GM12878 (cell line): ENCODE measurements around the gene OR2AG1. TPM values are rescaled to one million over a fixed set of nuclear protein-coding genes. Genes with fewer than 3 reads are reported as not detected.

ENCODE experiments used
- ATAC-seq: fragments of 200-7000 bp; cut with Tn5 transposase; 3 replicates; pipeline ENCODE4 v1.9.1; 2020; ENCODE audit warnings: mild to moderate bottlenecking, moderate library complexity
- BruUV-seq: library from RNA; stranded (reverse); fragments of 400-500 nt; replicated peaks from 2 replicates; lab custom pipeline; 2021; lab: Mats Ljungman, UMichigan
- CTCF ChIA-PET: fragments of 300-600 bp; sonication (Branson Sonifier 250); formaldehyde crosslinking; extraction: SDS; loops from one replicate; lab custom pipeline; 2021; ENCODE audit warnings: inconsistent platforms; lab: Yijun Ruan, JAX
- POLR2A ChIA-PET: fragments of 350-600 bp; formaldehyde crosslinking; extraction: SDS; loops from one replicate; lab custom pipeline; 2021; ENCODE audit warnings: inconsistent platforms; lab: Charles Lee
- RAD21 ChIA-PET: fragments of 300-600 bp; sonication (Branson Sonifier 250); formaldehyde crosslinking; loops from one replicate; lab custom pipeline; 2023; ENCODE audit warnings: antibody characterized with exemption; ENCODE audit not compliant: unreplicated experiment; lab: Charles Lee
- SMC1A ChIA-PET: fragments of 300-600 bp; sonication (Branson Sonifier 250); formaldehyde crosslinking; loops from one replicate; lab custom pipeline; 2023; ENCODE audit not compliant: unreplicated experiment, uncharacterized antibody; lab: Charles Lee
- DNase-seq: peaks from one replicate; pipeline ENCODE4 v3.0.0-alpha.2; 2011; ENCODE audit warnings: low read depth, low spot score
- FAIRE-seq: peaks from 3 replicates; lab custom pipeline; 2011; peaks lifted over from hg19 to GRCh38; lab: Jason Lieb, UNC
- H2AFZ ChIP-seq: 2 replicates; pipeline ENCODE4 v1.6.0; 2011; ENCODE audit warnings: low read depth, low read length, control low read depth; ENCODE audit not compliant: control insufficient read depth
- H3K27ac ChIP-seq: 2 replicates; pipeline ENCODE4 v1.5.1; 2011; ENCODE audit warnings: control low read depth; ENCODE audit not compliant: control insufficient read depth, insufficient read depth
- H3K27me3 ChIP-seq, 2 experiments: replicated peaks in 1 of 2; 2 replicates each; pipeline versions ENCODE4 v1.6.0 to v1.6.1; 2011; ENCODE audit warnings: low read length in 1 of 2; ENCODE audit not compliant: control insufficient read depth in 2 of 2, insufficient read depth in 2 of 2
- H3K36me3 ChIP-seq, 2 experiments: 2 replicates each; pipeline ENCODE4 v1.5.1; 2011; ENCODE audit warnings: low read length in 1 of 2; ENCODE audit not compliant: control insufficient read depth in 2 of 2, insufficient read depth in 2 of 2
- H3K4me1 ChIP-seq: 2 replicates; pipeline ENCODE4 v1.6.1; 2011; ENCODE audit warnings: mild to moderate bottlenecking, low read length, moderate library complexity, mixed read lengths; ENCODE audit not compliant: control insufficient read depth, insufficient read depth
- H3K4me2 ChIP-seq: 2 replicates; pipeline ENCODE4 v1.6.0; 2011; ENCODE audit warnings: control low read depth; ENCODE audit not compliant: control insufficient read depth, insufficient read depth
- H3K4me3 ChIP-seq: fragments of 200-600 bp; sonication (generic); 2 replicates; pipeline ENCODE4 v1.5.1; 2016
- H3K79me2 ChIP-seq: 2 replicates; pipeline ENCODE4 v1.6.0; 2011; ENCODE audit warnings: low read length; ENCODE audit not compliant: control insufficient read depth, insufficient read depth
- H3K9ac ChIP-seq: 2 replicates; pipeline ENCODE4 v1.8.0; 2011; ENCODE audit warnings: low read length, control low read depth, mixed read lengths; ENCODE audit not compliant: control insufficient read depth, insufficient read depth
- H3K9me3 ChIP-seq: replicated peaks from 3 replicates; pipeline ENCODE4 v1.5.1; 2011; ENCODE audit warnings: mild to moderate bottlenecking, low read length; ENCODE audit not compliant: control insufficient read depth, insufficient read depth
- H4K20me1 ChIP-seq: 2 replicates; pipeline ENCODE4 v1.6.0; 2011; ENCODE audit not compliant: control insufficient read depth, insufficient read depth
- BCL11A ChIP-seq: IDR thresholded peaks from 2 replicates; pipeline ENCODE4 v1.6.1; 2011; ENCODE audit warnings: low read depth, low read length
- BMI1 ChIP-seq: fragments of 450-650 bp; IDR thresholded peaks from 2 replicates; pipeline ENCODE4 v1.6.1; 2016; ENCODE audit warnings: mild to moderate bottlenecking, moderate library complexity, borderline replicate concordance
- HDAC6 ChIP-seq: fragments of 200-600 bp; sonication (generic); IDR thresholded peaks from one replicate; pipeline ENCODE4 v1.8.0; 2017; ENCODE audit warnings: antibody characterized with exemption; ENCODE audit not compliant: unreplicated experiment
- KAT2A ChIP-seq: conservative IDR thresholded peaks from 2 replicates; pipeline ENCODE4 v1.6.1; 2011; ENCODE audit warnings: low read depth, low read length; ENCODE audit not compliant: control insufficient read depth
- RAD51 ChIP-seq: fragments of 450-650 bp; IDR thresholded peaks from 2 replicates; pipeline ENCODE4 v1.6.1; 2016; ENCODE audit warnings: moderate library complexity, mild to moderate bottlenecking, inconsistent platforms
- SMARCA5 ChIP-seq: fragments of 450-650 bp; IDR thresholded peaks from 2 replicates; pipeline ENCODE4 v1.6.1; 2017; ENCODE audit warnings: mild to moderate bottlenecking
- TAF1 ChIP-seq: IDR thresholded peaks from 2 replicates; pipeline ENCODE4 v1.6.1; 2011; ENCODE audit warnings: mild to moderate bottlenecking, low read depth, low read length, borderline replicate concordance
- WGBS: methylation state at CpG from one replicate; pipeline ENCODE4 v1.1.6; 2016; ENCODE audit warnings: low lambda C conversion rate; ENCODE audit not compliant: insufficient replicate concordance, insufficient coverage; ENCODE audit errors: missing lambda C conversion rate; 5-methylcytosine and 5-hydroxymethylcytosine counted together
- in situ Hi-C: fragments of 300-500 bp; cut with MboI; formaldehyde crosslinking; loops from 9 replicates; pipeline ENCODE4 v1.14.3; 2018; ENCODE audit warnings: mixed read lengths
- intact Hi-C: fragments of 100-400 bp; cut with micrococcal nuclease; formaldehyde crosslinking; loops from one replicate; pipeline ENCODE4 v1.14.2; 2022; ENCODE audit not compliant: unreplicated experiment
- polyA plus RNA-seq, 11 experiments: library from polyadenylated mRNA; depleted of rRNA in 4 of 11; unstranded in 6 of 11; stranded (reverse) in 5 of 11; fragments of >200 nt; fragmentation: Nextera tagmentation in 4 of 11; fragmentation: Illumina TruSeq in 1 of 11; extraction: Ambion mirVana in 4 of 11; extraction: Trizol in 1 of 11; gene quantifications; 1 replicate in 1 of 11; 2 replicates in 10 of 11; pipeline versions ENCODE4 v1.2.1 to v1.2.3, GENCODE V29; 2011 to 2016; ENCODE audit warnings: inconsistent platforms in 2 of 11, missing spikeins in 2 of 11, low read depth in 1 of 11
- total RNA-seq, 4 experiments: library from RNA; depleted of rRNA in 3 of 4; stranded (reverse); fragments of >200 nt in 3 of 4; fragmentation: Illumina TruSeq in 1 of 4; extraction: Trizol in 1 of 4; gene quantifications; 2 replicates each; pipeline versions ENCODE4 v1.2.1 to v1.2.3, GENCODE V29; 2013 to 2021
- TF ChIP-seq, protein P1 (sequence below): fragments of 450-650 bp; IDR thresholded peaks from 2 replicates; pipeline ENCODE4 v1.6.1; 2016; ENCODE audit warnings: mild to moderate bottlenecking

Gene OR2AG1
- total and polyA plus RNA-seq, 10 of the 15 experiments (the other 5 are each of a cell fraction or from before 2014, with no cell fraction given), result not detected

DNA sequence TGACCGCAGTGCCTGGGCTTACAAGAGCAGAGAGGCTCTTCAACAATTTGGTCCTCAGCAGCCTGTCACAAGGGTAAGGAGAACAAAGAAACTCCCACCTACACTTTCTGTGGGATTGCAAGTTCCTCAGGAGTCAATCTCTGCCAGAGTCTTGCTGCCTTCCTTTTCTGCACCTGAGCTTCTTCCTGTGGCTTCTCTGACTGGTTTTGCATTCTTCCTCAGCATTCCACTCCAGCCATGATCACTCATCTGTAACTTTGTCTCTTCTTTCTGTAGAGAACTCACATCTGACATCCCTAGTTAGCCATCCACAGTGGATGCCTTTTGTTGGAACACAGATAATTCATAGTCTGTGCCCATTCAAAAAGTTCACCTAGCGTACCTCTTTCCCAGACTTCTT, 30.8 kb downstream of the OR2AG1 start:
- TF ChIP-seq, protein P1, sequence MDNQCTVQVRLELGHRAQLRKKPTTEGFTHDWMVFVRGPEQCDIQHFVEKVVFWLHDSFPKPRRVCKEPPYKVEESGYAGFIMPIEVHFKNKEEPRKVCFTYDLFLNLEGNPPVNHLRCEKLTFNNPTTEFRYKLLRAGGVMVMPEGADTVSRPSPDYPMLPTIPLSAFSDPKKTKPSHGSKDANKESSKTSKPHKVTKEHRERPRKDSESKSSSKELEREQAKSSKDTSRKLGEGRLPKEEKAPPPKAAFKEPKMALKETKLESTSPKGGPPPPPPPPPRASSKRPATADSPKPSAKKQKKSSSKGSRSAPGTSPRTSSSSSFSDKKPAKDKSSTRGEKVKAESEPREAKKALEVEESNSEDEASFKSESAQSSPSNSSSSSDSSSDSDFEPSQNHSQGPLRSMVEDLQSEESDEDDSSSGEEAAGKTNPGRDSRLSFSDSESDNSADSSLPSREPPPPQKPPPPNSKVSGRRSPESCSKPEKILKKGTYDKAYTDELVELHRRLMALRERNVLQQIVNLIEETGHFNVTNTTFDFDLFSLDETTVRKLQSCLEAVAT, result no peak
- TF ChIP-seq HDAC6 (no peak), TAF1 (no peak), BMI1 (no peak), KAT2A (no peak), BCL11A (no peak), SMARCA5 (no peak), RAD51 (no peak)
- ChIA-PET SMC1A (no interaction called here), CTCF (interaction anchor here (1.2 to 2.3 kb wide), 3 partner anchors 10 to 76 kb away, joined by 4 to 12 read pairs (median 7); no protein-coding TSS in a partner anchor), POLR2A (no interaction called here), RAD21 (no interaction called here)
- Histone ChIP-seq H3K79me2 (no peaks in the 10 kb centered on the region), H3K4me3 (no peak overlapping the region), H2AFZ (no peak overlapping the region), H3K4me2 (no peak overlapping the region), H3K27ac (no peak overlapping the region), H4K20me1 (no peaks in the 10 kb centered on the region), H3K27me3 (no peaks in the 10 kb centered on the region), H3K36me3 (no peaks in the 10 kb centered on the region), H3K9me3 (peaks cover 2% of the 10 kb centered on the region; the same call in 1 of the 3 replicates), H3K9ac (no peak overlapping the region), H3K4me1 (no peaks in the 10 kb centered on the region)
- BruUV-seq, result no TSS peak
- WGBS, result 6% methylated on average over 2 of the region's 2 CpGs
- in situ Hi-C loops, result loop anchor here (10.0 kb wide), 1 partner anchor 881 kb away; no protein-coding TSS in a partner anchor
- FAIRE-seq (no peak), ATAC-seq (no peak), DNase-seq (no peak)
- intact Hi-C loops, result loop anchor here (2.0 to 5.0 kb wide), 3 partner anchors 465 to 874 kb away; no protein-coding TSS in a partner anchor
